Suprapubic skin (tissue), 4 donors: ENCODE data around the gene PAX5. TPM values are rescaled to one million over a fixed set of nuclear protein-coding genes. Genes with fewer than 3 reads are reported as not detected.

Experiments
- DNase-seq, 2 donors: peaks; one replicate each; pipeline ENCODE4 v3.0.0-alpha.2; 2019; ENCODE audit warnings: low spot score in 2 of 2
- H3K27ac ChIP-seq: fragments of 200-600 bp; sonication (generic); one replicate; pipeline ENCODE4 v1.5.1; 2019
- H3K27me3 ChIP-seq: fragments of 200-600 bp; sonication (generic); one replicate; pipeline ENCODE4 v1.5.1; 2019
- H3K36me3 ChIP-seq: fragments of 200-600 bp; sonication (generic); one replicate; pipeline ENCODE4 v1.5.1; 2019
- H3K4me1 ChIP-seq: fragments of 200-600 bp; sonication (generic); one replicate; pipeline ENCODE4 v1.5.1; 2019
- H3K4me3 ChIP-seq: fragments of 200-600 bp; sonication (generic); one replicate; pipeline ENCODE4 v1.5.1; 2019; ENCODE audit warnings: mild to moderate bottlenecking
- H3K9me3 ChIP-seq: fragments of 200-600 bp; sonication (generic); one replicate; pipeline ENCODE4 v1.5.1; 2019
- EP300 ChIP-seq: sonication (generic); formaldehyde crosslinking; IDR thresholded peaks from one replicate; pipeline ENCODE4 v1.6.1; 2017; ENCODE audit warnings: antibody characterized with exemption
- POLR2A ChIP-seq, 2 donors: fragments of 450-650 bp; IDR thresholded peaks; one replicate each; pipeline ENCODE4 v1.6.1; 2017; ENCODE audit warnings: antibody characterized with exemption in 2 of 2, mild to moderate bottlenecking in 2 of 2, moderate library complexity in 2 of 2
- POLR2AphosphoS5 ChIP-seq, 3 donors: sonication (generic); formaldehyde crosslinking; IDR thresholded peaks; one replicate each; pipeline ENCODE4 v1.6.1; 2017; ENCODE audit warnings: antibody characterized with exemption in 3 of 3
- WGBS: methylation state at CpG from one replicate; pipeline ENCODE4 v1.1.5; 2018; 5-methylcytosine and 5-hydroxymethylcytosine counted together
- total RNA-seq, 4 donors: library from RNA; depleted of rRNA; stranded (reverse); fragments of >200 nt; gene quantifications; one replicate each; pipeline ENCODE4 v1.1.0, GENCODE V29; 2016
- TF ChIP-seq, protein P1 (sequence below), 2 donors: fragments of 200-600 bp in 1 of 2; fragments of 450-650 bp in 1 of 2; sonication (generic) in 1 of 2; IDR thresholded peaks; one replicate each; pipeline ENCODE4 v1.5.1; 2016 to 2019; ENCODE audit warnings: antibody characterized with exemption in 2 of 2, mild to moderate bottlenecking in 1 of 2, moderate library complexity in 1 of 2

PAX5 gene
- total RNA-seq, 4 donors from 2014 or later: 0.04 TPM; not detected in 3

GRCh38 chr9:36818965-36819870, 214.8 kb downstream of the PAX5 start:
- Histone ChIP-seq H3K27ac (no peak overlapping the region), H3K36me3 (no peaks in the 10 kb centered on the region), H3K4me1 (peaks cover 15% of the 10 kb centered on the region), H3K27me3 (peaks cover 38% of the 10 kb centered on the region), H3K4me3 (peak overlapping the region; percentile 30), H3K9me3 (no peaks in the 10 kb centered on the region)
- TF ChIP-seq, protein P1, sequence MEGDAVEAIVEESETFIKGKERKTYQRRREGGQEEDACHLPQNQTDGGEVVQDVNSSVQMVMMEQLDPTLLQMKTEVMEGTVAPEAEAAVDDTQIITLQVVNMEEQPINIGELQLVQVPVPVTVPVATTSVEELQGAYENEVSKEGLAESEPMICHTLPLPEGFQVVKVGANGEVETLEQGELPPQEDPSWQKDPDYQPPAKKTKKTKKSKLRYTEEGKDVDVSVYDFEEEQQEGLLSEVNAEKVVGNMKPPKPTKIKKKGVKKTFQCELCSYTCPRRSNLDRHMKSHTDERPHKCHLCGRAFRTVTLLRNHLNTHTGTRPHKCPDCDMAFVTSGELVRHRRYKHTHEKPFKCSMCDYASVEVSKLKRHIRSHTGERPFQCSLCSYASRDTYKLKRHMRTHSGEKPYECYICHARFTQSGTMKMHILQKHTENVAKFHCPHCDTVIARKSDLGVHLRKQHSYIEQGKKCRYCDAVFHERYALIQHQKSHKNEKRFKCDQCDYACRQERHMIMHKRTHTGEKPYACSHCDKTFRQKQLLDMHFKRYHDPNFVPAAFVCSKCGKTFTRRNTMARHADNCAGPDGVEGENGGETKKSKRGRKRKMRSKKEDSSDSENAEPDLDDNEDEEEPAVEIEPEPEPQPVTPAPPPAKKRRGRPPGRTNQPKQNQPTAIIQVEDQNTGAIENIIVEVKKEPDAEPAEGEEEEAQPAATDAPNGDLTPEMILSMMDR (IDR thresholded peaks at IDR 0.05): no peak
- TF ChIP-seq EP300: no peak
- TF ChIP-seq POLR2A (IDR thresholded peaks at IDR 0.05): no peak
- TF ChIP-seq POLR2AphosphoS5 (IDR thresholded peaks at IDR 0.05): no peak
- WGBS: 18% methylated on average over 25 of the region's 35 CpGs
- DNase-seq: no peak

DNA sequence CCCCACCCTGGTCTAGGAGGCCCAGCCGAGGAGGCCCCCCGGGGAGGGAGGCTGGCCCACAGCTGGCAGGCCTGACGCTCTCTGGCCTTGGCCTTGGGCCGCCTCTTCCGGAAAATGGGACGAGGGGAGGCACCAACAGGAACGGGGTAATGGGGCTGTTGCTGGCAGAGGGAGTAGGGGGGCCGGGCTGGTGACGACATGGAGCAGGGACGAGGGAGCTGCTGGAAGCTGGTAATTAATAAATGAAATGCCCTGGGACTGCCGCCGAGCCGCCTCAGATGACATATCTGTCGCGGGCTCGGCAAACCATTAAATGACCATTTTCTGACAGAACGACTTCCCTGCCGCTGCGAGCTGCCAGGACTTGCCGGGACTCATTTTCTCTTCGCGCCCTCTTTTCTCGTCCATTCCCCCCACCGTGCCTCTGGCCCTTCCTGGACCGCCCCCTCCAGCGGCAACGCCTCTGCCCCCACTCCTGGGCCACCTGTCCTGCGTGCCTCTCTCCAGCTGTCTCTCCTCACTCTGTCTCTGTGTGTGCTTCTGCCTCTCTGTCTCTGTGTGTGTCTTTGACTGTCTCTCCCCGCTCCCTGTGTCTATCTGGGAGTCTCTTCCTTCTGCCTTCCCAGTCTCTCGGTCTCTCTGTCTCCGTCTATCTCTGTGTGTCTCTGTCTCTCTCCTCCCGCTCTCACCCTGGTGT, 215.7 kb downstream of the PAX5 start:
- H3K4me3 ChIP-seq: peak overlapping the region; percentile 30
- no peak overlapping the region for H3K27ac ChIP-seq
- WGBS: 18% methylated on average over 31 of the region's 32 CpGs
- no peak for DNase-seq
- TF ChIP-seq POLR2AphosphoS5 (IDR thresholded peaks at IDR 0.05): no peak
- TF ChIP-seq, protein P1 (IDR thresholded peaks at IDR 0.05): no peak
- no peak for TF ChIP-seq EP300
- TF ChIP-seq POLR2A (IDR thresholded peaks at IDR 0.05): no peak
- H3K9me3 ChIP-seq: no peaks in the 10 kb centered on the region
- H3K36me3 ChIP-seq: no peaks in the 10 kb centered on the region
- peaks cover 15% of the 10 kb centered on the region for H3K4me1 ChIP-seq
- H3K27me3 ChIP-seq: peaks cover 38% of the 10 kb centered on the region

DNA sequence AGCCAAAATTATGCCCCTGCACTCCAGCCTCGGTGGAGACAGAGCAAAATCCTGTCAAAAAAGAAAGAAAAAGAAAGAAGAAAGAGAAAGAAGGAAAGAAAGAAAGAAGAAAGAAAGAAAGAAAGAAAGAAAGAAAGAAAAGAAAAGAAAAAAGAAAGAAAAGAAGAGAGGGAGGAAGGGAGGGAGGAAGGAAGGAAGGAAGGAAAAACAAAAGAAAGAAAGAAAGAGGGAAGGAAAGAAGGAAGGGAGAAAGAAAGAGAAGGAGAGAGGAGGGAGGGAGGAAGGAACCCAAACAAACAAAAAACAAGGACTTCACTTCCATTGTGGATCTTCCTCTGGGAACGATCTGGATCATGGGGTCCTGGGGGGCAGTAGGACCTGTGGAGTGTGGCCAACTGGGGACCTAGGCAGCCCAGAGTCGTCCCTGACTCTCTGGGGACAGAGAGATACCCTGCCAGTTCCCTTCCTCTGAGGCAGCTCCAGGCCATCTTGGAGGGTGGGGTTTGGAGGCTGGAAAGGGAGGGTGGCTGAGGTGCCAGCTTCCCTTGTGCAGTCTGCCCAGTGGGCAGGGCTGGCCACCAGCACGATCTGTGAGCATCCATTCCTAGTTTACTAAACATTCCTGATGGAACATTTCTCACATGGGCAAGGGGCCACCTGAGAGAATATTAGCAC, 216.8 kb downstream of the PAX5 start:
- Histone ChIP-seq H3K27me3 (peaks cover 38% of the 10 kb centered on the region), H3K4me3 (no peak overlapping the region), H3K4me1 (peaks cover 15% of the 10 kb centered on the region), H3K36me3 (no peaks in the 10 kb centered on the region), H3K9me3 (no peaks in the 10 kb centered on the region), H3K27ac (no peak overlapping the region)
- DNase-seq: no peak
- 72% methylated on average over 3 of the region's 4 CpGs for WGBS
- TF ChIP-seq EP300: no peak
- TF ChIP-seq, protein P1 (IDR thresholded peaks at IDR 0.05): no peak
- no peak for TF ChIP-seq POLR2AphosphoS5 (IDR thresholded peaks at IDR 0.05)
- no peak for TF ChIP-seq POLR2A (IDR thresholded peaks at IDR 0.05)

GRCh38 chr9:36816371-36816770, 217.7 kb downstream of the PAX5 start:
- Histone ChIP-seq H3K27me3 (peaks cover 38% of the 10 kb centered on the region), H3K4me1 (peaks cover 15% of the 10 kb centered on the region), H3K9me3 (no peaks in the 10 kb centered on the region), H3K27ac (no peak overlapping the region), H3K4me3 (no peak overlapping the region), H3K36me3 (no peaks in the 10 kb centered on the region)
- WGBS: 98% methylated on average over 3 of the region's 3 CpGs
- no peak for DNase-seq
- TF ChIP-seq, protein P1 (IDR thresholded peaks at IDR 0.05): no peak
- TF ChIP-seq POLR2AphosphoS5 (IDR thresholded peaks at IDR 0.05): no peak
- TF ChIP-seq EP300: no peak
- TF ChIP-seq POLR2A (IDR thresholded peaks at IDR 0.05): no peak
